Neutrophil (primary cell): ENCODE results near the gene TMEM260.
"Not testable (repeated sequence)": the region's sequence is repeated elsewhere in the genome, so short reads cannot be mapped to it uniquely, and the experiment has no call there.

Experiments
- H3K27ac ChIP-seq: fragments of 200-600 bp; sonication (generic); 2 replicates; pipeline ENCODE4 v1.5.1; 2016; ENCODE audit warnings: mild to moderate bottlenecking, moderate library complexity
- H3K27me3 ChIP-seq: fragments of 200-600 bp; sonication (generic); 2 replicates; pipeline ENCODE4 v1.6.0; 2016; ENCODE audit warnings: mild to moderate bottlenecking
- H3K36me3 ChIP-seq: fragments of 200-600 bp; sonication (generic); 2 replicates; pipeline ENCODE4 v1.5.1; 2017
- H3K4me1 ChIP-seq, 2 experiments: fragments of 200-600 bp in 1 of 2; sonication (generic) in 1 of 2; 1 replicate in 1 of 2; 2 replicates in 1 of 2; pipeline versions ENCODE4 v1.5.1 to v1.6.1; 2013 to 2016; ENCODE audit warnings: low read depth in 1 of 2, low read length in 1 of 2, mild to moderate bottlenecking in 1 of 2, moderate library complexity in 1 of 2; ENCODE audit not compliant: control insufficient read depth in 1 of 2, insufficient read depth in 1 of 2
- H3K4me3 ChIP-seq, 2 experiments: fragments of 200-600 bp in 1 of 2; sonication (generic) in 1 of 2; 1 replicate in 1 of 2; 2 replicates in 1 of 2; pipeline ENCODE4 v1.5.1; 2013 to 2016; ENCODE audit warnings: low read depth in 1 of 2, low read length in 1 of 2, mild to moderate bottlenecking in 1 of 2, moderate library complexity in 1 of 2
- H3K9me3 ChIP-seq: fragments of 200-600 bp; sonication (generic); 2 replicates; pipeline ENCODE4 v1.5.1; 2016
- TF ChIP-seq, protein P1 (sequence below): fragments of 200-600 bp; sonication (generic); IDR thresholded peaks from 2 replicates; pipeline ENCODE4 v1.5.1; 2016; ENCODE audit warnings: antibody characterized with exemption

TMEM260 gene

DNA sequence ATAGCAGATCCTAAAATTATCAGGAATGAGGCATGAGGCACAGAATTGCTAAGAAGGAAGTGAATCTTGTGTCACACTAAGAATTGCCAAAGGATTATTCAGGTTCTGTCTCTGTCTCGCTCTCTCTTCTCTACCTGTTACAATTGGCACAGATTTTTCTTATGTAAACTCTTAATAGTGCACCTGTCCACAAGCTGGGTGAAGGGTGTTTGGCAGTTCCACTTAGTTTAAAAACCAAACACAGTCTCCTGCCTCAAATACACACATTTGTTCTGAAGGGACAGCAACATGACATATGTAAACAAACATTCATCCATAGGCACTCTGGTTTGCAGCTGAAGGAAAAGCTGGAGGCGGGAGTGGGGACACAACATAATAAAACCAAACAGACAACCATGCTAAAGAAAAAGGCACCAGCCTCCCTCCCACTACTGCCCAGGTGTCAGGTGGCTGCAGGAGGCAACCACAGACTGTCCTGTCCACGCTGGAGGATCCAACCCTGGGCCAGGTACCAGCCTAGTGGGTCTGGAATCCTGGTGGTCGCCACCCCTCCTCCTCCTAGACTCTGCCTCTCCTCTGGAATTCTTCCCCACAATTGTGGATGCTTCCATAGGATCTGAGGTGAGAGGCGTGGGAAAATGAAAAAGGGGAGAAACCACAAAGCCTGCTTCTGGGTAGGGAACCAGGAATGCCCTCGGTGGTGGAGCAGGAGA is 81.2 kb downstream of the TMEM260 start:
- Histone ChIP-seq H3K4me1 (no peaks in the 10 kb centered on the region), H3K36me3 (no peaks in the 10 kb centered on the region), H3K4me3 (no peak overlapping the region), H3K9me3 (no peaks in the 10 kb centered on the region), H3K27ac (no peak overlapping the region), H3K27me3 (no peaks in the 10 kb centered on the region)
- TF ChIP-seq, protein P1, sequence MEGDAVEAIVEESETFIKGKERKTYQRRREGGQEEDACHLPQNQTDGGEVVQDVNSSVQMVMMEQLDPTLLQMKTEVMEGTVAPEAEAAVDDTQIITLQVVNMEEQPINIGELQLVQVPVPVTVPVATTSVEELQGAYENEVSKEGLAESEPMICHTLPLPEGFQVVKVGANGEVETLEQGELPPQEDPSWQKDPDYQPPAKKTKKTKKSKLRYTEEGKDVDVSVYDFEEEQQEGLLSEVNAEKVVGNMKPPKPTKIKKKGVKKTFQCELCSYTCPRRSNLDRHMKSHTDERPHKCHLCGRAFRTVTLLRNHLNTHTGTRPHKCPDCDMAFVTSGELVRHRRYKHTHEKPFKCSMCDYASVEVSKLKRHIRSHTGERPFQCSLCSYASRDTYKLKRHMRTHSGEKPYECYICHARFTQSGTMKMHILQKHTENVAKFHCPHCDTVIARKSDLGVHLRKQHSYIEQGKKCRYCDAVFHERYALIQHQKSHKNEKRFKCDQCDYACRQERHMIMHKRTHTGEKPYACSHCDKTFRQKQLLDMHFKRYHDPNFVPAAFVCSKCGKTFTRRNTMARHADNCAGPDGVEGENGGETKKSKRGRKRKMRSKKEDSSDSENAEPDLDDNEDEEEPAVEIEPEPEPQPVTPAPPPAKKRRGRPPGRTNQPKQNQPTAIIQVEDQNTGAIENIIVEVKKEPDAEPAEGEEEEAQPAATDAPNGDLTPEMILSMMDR: no peak

DNA sequence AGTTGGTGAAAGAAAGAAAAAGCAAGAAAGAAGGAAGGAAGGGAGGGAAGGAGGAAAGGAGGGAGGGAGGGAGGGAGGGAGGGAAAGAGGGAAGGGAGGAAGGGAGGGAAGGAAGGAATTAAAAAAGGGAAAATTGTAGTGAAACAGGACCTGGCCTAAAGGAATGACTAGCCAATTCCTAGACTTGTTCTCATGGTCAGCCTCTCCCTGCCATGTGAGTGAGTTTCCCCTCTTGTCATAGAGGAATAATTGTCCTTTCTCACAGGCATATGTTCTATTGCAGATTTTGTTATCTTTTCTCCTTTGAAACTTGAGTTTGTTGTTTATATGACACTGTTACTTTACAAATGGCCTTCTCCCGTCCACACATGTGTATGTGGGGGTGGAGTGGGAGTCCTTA is 81.9 kb downstream of the TMEM260 start:
- Histone ChIP-seq H3K27me3 (no peaks in the 10 kb centered on the region), H3K27ac (no peak overlapping the region), H3K4me1 (no peaks in the 10 kb centered on the region), H3K9me3 (no peaks in the 10 kb centered on the region), H3K4me3 (no peak overlapping the region), H3K36me3 (no peaks in the 10 kb centered on the region)
- TF ChIP-seq, protein P1: no peak

DNA sequence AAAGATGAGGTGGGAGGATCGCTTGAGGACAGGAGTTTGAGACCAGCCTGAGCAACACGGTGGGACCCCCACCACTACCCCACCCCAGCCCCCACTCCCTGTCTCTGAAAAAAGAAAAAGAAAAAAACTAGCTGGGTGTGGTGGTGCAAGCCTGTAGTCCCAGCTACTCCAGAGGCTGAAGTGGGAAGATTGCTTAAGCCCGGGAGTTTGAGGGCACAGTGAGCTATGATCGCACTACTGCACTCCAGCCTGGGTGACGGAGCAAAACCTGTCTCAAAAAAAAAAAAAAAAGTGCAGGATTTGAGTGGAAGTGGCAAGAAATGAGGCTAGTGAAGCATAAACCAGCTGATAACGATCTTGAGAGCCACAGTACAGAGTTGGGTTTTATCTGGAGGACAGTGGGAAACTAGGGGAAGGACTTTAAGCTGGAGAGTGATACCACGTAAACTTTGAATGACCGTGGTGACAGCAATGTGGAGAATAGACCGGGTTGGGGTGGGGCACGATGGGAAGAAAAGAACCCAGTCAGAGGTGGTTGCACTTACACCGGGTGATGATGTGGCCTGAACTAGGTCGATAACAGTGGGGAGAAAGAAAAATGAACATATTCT is 85.3 kb downstream of the TMEM260 start:
- H3K27ac ChIP-seq: no peak overlapping the region
- no peak overlapping the region for H3K4me3 ChIP-seq
- no peaks in the 10 kb centered on the region for H3K36me3 ChIP-seq
- TF ChIP-seq, protein P1: no peak
- no peaks in the 10 kb centered on the region for H3K4me1 ChIP-seq
- no peaks in the 10 kb centered on the region for H3K9me3 ChIP-seq
- no peaks in the 10 kb centered on the region for H3K27me3 ChIP-seq

DNA sequence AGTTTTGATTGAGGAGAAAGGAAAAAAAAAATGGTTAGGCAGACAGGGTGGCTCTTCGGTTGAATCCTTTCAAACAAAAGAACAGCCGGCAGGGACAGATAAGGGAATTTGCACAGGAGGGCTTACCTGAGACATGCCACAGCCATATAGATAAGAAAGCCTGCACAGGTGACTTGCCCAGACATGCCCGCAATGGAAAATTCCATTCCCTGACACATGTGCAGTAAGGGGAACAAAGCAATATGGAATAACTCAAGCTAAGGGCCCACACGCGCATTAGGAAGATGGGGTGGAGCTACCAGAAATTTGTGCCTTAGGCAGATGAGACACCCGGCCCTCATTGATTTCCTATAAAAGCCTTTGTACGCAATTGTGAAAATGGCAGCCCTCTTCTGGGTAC is 86.7 kb downstream of the TMEM260 start:
- TF ChIP-seq, protein P1: no peak
- Histone ChIP-seq H3K27ac (no peak overlapping the region), H3K27me3 (no peaks in the 10 kb centered on the region), H3K4me3 (no peak overlapping the region), H3K4me1 (no peaks in the 10 kb centered on the region), H3K9me3 (no peaks in the 10 kb centered on the region), H3K36me3 (no peaks in the 10 kb centered on the region)

DNA sequence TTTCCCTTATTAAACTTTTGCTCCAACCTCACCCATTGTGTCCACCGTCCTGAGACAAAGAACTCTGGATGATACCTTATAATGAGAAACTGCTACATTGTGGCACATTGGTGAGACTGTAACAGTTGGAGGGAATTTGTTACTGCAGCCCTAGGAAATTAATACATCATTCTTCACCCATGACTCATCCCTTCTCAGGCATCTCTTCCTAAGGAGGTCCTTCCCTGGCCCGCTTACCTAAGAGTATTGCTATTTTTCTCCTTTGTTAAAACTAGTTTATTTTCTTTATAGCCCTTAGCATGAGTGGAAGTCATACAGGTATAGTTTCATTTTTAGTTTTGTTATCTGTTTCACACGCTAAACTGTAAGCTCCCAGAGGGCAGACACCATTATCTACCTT is 87.1 kb downstream of the TMEM260 start:
- Histone ChIP-seq H3K9me3 (no peaks in the 10 kb centered on the region), H3K27me3 (no peaks in the 10 kb centered on the region), H3K36me3 (no peaks in the 10 kb centered on the region), H3K4me3 (no peak overlapping the region), H3K4me1 (no peaks in the 10 kb centered on the region), H3K27ac (no peak overlapping the region)
- TF ChIP-seq, protein P1: no peak

DNA sequence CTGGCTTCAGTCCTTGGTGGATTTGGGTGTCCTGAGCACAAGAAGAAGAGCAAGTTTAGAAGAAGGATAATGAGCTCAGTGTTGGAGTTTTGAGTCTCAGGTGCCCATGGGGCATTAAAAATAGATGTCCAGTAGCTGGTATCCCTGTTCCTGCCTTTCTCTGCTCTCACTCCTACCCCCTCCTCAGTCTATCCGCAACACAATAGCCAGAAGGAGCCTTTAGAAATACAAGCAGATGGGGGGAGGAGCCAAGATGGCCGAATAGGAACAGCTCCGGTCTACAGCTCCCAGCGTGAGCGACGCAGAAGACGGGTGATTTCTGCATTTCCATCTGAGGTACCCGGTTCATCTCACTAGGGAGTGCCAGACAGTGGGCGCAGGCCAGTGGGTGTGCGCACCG is 87.7 kb downstream of the TMEM260 start:
- not testable (repeated sequence) for H3K36me3 ChIP-seq, H3K4me3 ChIP-seq, H3K9me3 ChIP-seq, H3K27ac ChIP-seq, H3K27me3 ChIP-seq, H3K4me1 ChIP-seq
